GM20000 (cell line): ENCODE data around the gene CLDN6.

Experiments used
- DNase-seq: peaks from one replicate; pipeline ENCODE4 v3.0.0; 2012; ENCODE audit warnings: low spot score
- TF ChIP-seq, protein P1 (sequence below): IDR thresholded peaks from 2 replicates; pipeline ENCODE4 v1.5.1; 2012; ENCODE audit warnings: mild to moderate bottlenecking, control low read depth; ENCODE audit errors: extremely low read depth, missing control alignments

CLDN6 gene

DNA sequence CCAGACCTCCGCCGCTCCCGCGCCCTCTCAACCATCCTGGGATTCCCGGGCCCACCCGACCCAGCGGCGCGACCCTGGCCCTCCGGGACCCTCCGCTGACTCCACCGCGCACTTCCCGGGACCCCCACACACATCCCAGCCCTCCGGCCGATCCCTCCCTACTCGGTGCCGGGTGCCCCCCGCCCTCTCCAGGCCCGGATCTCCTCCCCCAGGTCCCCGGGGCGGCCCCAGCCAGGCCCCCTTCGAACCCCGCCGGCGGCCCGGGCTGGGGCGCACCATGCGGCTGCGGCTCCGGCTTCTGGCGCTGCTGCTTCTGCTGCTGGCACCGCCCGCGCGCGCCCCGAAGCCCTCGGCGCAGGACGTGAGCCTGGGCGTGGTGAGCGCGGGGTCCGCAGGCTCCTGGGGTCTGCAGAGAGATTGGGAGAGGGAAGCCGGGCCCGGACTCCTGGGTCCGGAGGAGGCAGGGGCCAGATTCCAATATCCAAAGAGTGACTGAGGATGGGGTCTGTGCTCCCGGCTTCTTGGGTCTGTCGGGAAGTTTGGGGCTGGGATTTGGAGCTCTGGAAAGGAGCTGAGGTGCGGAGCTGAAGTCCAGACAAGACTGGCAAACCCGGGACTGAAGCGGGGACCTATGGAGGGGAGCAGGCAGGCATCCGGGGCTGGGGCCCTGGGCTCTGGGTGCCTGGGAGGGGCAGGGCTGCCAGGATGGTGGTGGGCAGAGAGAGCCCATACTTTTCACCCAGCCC, 28.8 kb upstream of the CLDN6 start:
- peak; percentile 74 for DNase-seq
- TF ChIP-seq, protein P1, sequence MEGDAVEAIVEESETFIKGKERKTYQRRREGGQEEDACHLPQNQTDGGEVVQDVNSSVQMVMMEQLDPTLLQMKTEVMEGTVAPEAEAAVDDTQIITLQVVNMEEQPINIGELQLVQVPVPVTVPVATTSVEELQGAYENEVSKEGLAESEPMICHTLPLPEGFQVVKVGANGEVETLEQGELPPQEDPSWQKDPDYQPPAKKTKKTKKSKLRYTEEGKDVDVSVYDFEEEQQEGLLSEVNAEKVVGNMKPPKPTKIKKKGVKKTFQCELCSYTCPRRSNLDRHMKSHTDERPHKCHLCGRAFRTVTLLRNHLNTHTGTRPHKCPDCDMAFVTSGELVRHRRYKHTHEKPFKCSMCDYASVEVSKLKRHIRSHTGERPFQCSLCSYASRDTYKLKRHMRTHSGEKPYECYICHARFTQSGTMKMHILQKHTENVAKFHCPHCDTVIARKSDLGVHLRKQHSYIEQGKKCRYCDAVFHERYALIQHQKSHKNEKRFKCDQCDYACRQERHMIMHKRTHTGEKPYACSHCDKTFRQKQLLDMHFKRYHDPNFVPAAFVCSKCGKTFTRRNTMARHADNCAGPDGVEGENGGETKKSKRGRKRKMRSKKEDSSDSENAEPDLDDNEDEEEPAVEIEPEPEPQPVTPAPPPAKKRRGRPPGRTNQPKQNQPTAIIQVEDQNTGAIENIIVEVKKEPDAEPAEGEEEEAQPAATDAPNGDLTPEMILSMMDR, result no peak

- DNase-seq, result peak; percentile 84
- TF ChIP-seq, protein P1, result no peak
Measured at GRCh38 chr16:3045758-3046640, 28.0 kb upstream of the CLDN6 start, which contains the start of gene MMP25. TSS of gene MMP25 (plus strand) at chr16:3046561. CDS start at chr16:3046918, 357 bp downstream.

GRCh38 chr16:3044708-3045107, 26.7 kb upstream of the CLDN6 start:
- DNase-seq, result no peak
- TF ChIP-seq, protein P1, result no peak

- TF ChIP-seq, protein P1, result no peak
- DNase-seq, result no peak
Measured at GRCh38 chr16:3042376-3042775, 24.4 kb upstream of the CLDN6 start.

- DNase-seq, result no peak
- TF ChIP-seq, protein P1, result no peak
Measured at GRCh38 chr16:3038896-3039295, 20.9 kb upstream of the CLDN6 start.

DNA sequence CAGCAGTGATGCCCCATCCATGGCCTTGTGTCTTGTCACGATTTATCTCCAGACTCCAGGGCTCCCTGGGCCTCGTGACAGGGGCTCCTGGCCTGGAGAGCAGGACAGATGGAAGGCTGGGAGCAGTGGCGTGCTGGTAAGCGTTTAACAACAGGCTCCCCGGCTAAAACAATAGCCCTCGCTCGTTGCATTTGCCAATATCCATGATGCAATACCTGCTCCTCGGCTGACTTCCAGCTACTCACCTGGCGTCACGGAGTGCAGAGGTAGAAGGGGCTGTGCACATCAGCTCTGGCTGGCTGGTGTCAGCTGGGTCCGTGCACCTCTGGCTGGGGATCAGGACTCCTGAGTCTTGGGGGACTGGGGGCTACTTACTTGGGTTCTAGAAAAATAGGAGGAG, 20.3 kb upstream of the CLDN6 start:
- DNase-seq, result no peak
- TF ChIP-seq, protein P1, result no peak
